SK-N-SH (cell line): Measurements from ENCODE around the gene ZMIZ1. TPM values are rescaled to one million over a fixed set of nuclear protein-coding genes. Genes with fewer than 3 reads are reported as not detected.

Source experiments
- CTCF ChIA-PET: fragments of 300-600, 350-600 bp; formaldehyde crosslinking; extraction: SDS; loops from one replicate; lab custom pipeline; 2021; lab: Yijun Ruan, JAX
- POLR2A ChIA-PET: fragments of 350-600 bp; sonication (Branson Sonifier 250); formaldehyde crosslinking; extraction: SDS; loops from one replicate; lab custom pipeline; 2020; ENCODE audit warnings: antibody characterized with exemption, inconsistent platforms; lab: Yijun Ruan, JAX
- DNase-seq: peaks from one replicate; pipeline ENCODE4 v3.0.0; 2012
- H2AFZ ChIP-seq: fragments of 200-600 bp; sonication (generic); 2 replicates; pipeline ENCODE4 v1.8.1; 2016; ENCODE audit warnings: antibody characterized with exemption, mild to moderate bottlenecking, low read depth
- H3F3A ChIP-seq: fragments of 200-600 bp; sonication (generic); replicated peaks from 2 replicates; pipeline ENCODE3; 2016; ENCODE audit warnings: antibody characterized with exemption, mild to moderate bottlenecking; ENCODE audit not compliant: insufficient read depth
- H3K27ac ChIP-seq, 2 experiments: fragments of 200-500 bp in 1 of 2; fragments of 200-600 bp in 1 of 2; sonication (Bioruptor generic) in 1 of 2; sonication (generic), shearing (Covaris generic) in 1 of 2; 2 replicates each; pipeline versions ENCODE4 v1.5.1 to v1.6.1; 2014 to 2016; ENCODE audit warnings: low read depth in 2 of 2, inconsistent platforms in 1 of 2, low read length in 1 of 2, mild to moderate bottlenecking in 1 of 2, mixed read lengths in 1 of 2
- H3K27me3 ChIP-seq: fragments of 200-600 bp; sonication (generic), shearing (Covaris generic); 2 replicates; pipeline ENCODE4 v1.6.1; 2016; ENCODE audit warnings: mixed run types; ENCODE audit not compliant: insufficient read depth
- H3K36me3 ChIP-seq, 2 experiments: fragments of 200-500 bp in 1 of 2; fragments of 200-600 bp in 1 of 2; sonication (Bioruptor generic) in 1 of 2; sonication (generic) in 1 of 2; replicated peaks in 1 of 2; 2 replicates each; pipeline versions ENCODE3 to v1.5.1; 2014 to 2016; ENCODE audit warnings: low read length in 1 of 2, mild to moderate bottlenecking in 1 of 2; ENCODE audit not compliant: insufficient read depth in 2 of 2, control insufficient read depth in 1 of 2
- H3K4me1 ChIP-seq, 2 experiments: fragments of 200-500 bp in 1 of 2; fragments of 200-600 bp in 1 of 2; sonication (Bioruptor generic) in 1 of 2; sonication (generic), shearing (Covaris generic) in 1 of 2; 2 replicates each; pipeline versions ENCODE4 v1.5.1 to v1.6.1; 2014 to 2016; ENCODE audit warnings: low read depth in 1 of 2, low read length in 1 of 2, mixed run types in 1 of 2; ENCODE audit not compliant: insufficient read depth in 2 of 2, control insufficient read depth in 1 of 2
- H3K4me2 ChIP-seq: fragments of 200-600 bp; sonication (generic), shearing (Covaris generic); 2 replicates; pipeline ENCODE4 v1.6.1; 2017; ENCODE audit warnings: mixed run types
- H3K4me3 ChIP-seq, 2 experiments: fragments of 200-500 bp in 1 of 2; fragments of 200-600 bp in 1 of 2; sonication (Bioruptor generic) in 1 of 2; sonication (generic), shearing (Covaris generic) in 1 of 2; 2 replicates each; pipeline versions ENCODE4 v1.5.1 to v1.8.1; 2014 to 2016; ENCODE audit warnings: low read depth in 2 of 2, inconsistent platforms in 1 of 2, low read length in 1 of 2, mild to moderate bottlenecking in 1 of 2, mixed read lengths in 1 of 2, moderate library complexity in 1 of 2
- H3K79me2 ChIP-seq: fragments of 200-600 bp; sonication (generic); 2 replicates; pipeline ENCODE4 v1.8.1; 2017; ENCODE audit warnings: mild to moderate bottlenecking; ENCODE audit not compliant: insufficient read depth
- H3K9ac ChIP-seq: fragments of 200-600 bp; sonication (generic); 2 replicates; pipeline ENCODE4 v1.6.1; 2017; ENCODE audit warnings: mixed run types
- H3K9me2 ChIP-seq: fragments of 200-600 bp; sonication (generic); 2 replicates; pipeline ENCODE4 v1.6.1; 2017; ENCODE audit warnings: mixed run types
- H3K9me3 ChIP-seq: fragments of 200-600 bp; sonication (generic); 2 replicates; pipeline ENCODE4 v1.6.1; 2017; ENCODE audit warnings: mixed run types, mild to moderate bottlenecking, moderate library complexity
- H4K20me1 ChIP-seq: fragments of 200-600 bp; sonication (generic); 2 replicates; pipeline ENCODE4 v1.6.1; 2017; ENCODE audit warnings: mild to moderate bottlenecking, mixed run types; ENCODE audit not compliant: insufficient read depth
- CHD2 ChIP-seq: fragments of 150-350 bp; IDR thresholded peaks from 2 replicates; pipeline ENCODE4 v1.6.1; 2018; ENCODE audit warnings: low read length; ENCODE audit not compliant: partially characterized antibody
- EZH2phosphoT487 ChIP-seq: fragments of 200-600 bp; sonication (generic); IDR thresholded peaks from 2 replicates; pipeline ENCODE4 v1.6.1; 2017; ENCODE audit warnings: low read depth, mixed run types, mild to moderate bottlenecking, antibody characterized with exemption, moderate library complexity, borderline replicate concordance
- FOXJ3 ChIP-seq: sonication (generic); formaldehyde crosslinking; IDR thresholded peaks from 2 replicates; pipeline ENCODE4 v1.5.1; 2020; ENCODE audit warnings: mild to moderate bottlenecking, missing genetic modification reagents
- GABPA ChIP-seq: IDR thresholded peaks from 2 replicates; pipeline ENCODE4 v1.4.0; 2012; ENCODE audit warnings: low read depth, mild to moderate bottlenecking
- IRF3 ChIP-seq: fragments of 150-350 bp; IDR thresholded peaks from 2 replicates; pipeline ENCODE4 v1.6.1; 2016; ENCODE audit warnings: mild to moderate bottlenecking, low read depth, low read length
- MEF2A ChIP-seq: IDR thresholded peaks from 2 replicates; pipeline ENCODE4 v1.4.0; 2012; ENCODE audit warnings: low read depth, borderline replicate concordance
- NFIC ChIP-seq: IDR thresholded peaks from 2 replicates; pipeline ENCODE4 v1.4.0; 2012; ENCODE audit warnings: borderline replicate concordance
- PBX3 ChIP-seq: IDR thresholded peaks from 2 replicates; pipeline ENCODE4; 2012
- POLR2AphosphoS5 ChIP-seq: IDR thresholded peaks from 2 replicates; pipeline ENCODE4 v1.6.1; 2012; ENCODE audit warnings: low read depth, low read length
- REST ChIP-seq: IDR thresholded peaks from 2 replicates; pipeline ENCODE4 v1.6.1; 2012; ENCODE audit warnings: mild to moderate bottlenecking, low read depth, low read length, moderate library complexity
- RXRA ChIP-seq: IDR thresholded peaks from 2 replicates; pipeline ENCODE4 v1.4.0; 2012; ENCODE audit warnings: low read depth, mild to moderate bottlenecking, borderline replicate concordance
- TAF1 ChIP-seq: IDR thresholded peaks from 2 replicates; pipeline ENCODE4 v1.6.1; 2012; ENCODE audit warnings: low read depth, mild to moderate bottlenecking, low read length, moderate library complexity, borderline replicate concordance
- ZBTB33 ChIP-seq: IDR thresholded peaks from 2 replicates; pipeline ENCODE4 v1.4.0; 2012; ENCODE audit warnings: low read depth, borderline replicate concordance
- WGBS: methylation state at CpG from one replicate; pipeline ENCODE4 v1.1.6; 2017; ENCODE audit warnings: low lambda C conversion rate; 5-methylcytosine and 5-hydroxymethylcytosine counted together
- polyA plus RNA-seq, 3 experiments: library from polyadenylated mRNA; depleted of rRNA; stranded (reverse); fragments of >200 nt; gene quantifications; 2 replicates each; pipeline ENCODE4 v1.2.3, GENCODE V29; 2012
- TF ChIP-seq, protein P1 (sequence below): fragments of 150-350 bp; IDR thresholded peaks from 2 replicates; pipeline ENCODE4 v1.6.1; 2017; ENCODE audit warnings: antibody characterized with exemption, low read length, low read depth, borderline replicate concordance

ZMIZ1 gene
- polyA plus RNA-seq, 1 of the 3 experiments (the other 2 are of a cell fraction), result 23.5 TPM

DNA sequence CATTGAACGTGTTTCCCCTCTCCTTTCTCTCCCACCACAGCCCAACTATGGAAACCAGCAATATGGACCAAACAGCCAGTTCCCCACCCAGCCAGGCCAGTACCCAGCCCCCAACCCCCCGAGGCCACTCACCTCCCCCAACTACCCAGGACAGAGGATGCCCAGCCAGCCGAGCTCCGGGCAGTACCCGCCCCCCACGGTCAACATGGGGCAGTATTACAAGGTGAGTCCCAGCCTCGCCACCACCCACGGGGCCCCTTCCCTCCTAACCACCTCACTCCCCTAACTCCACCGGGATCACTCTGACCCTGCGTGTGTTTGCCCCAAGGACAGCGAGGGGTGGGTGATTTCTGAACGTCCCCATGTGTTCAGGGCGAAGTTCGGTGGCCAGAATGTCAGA, 227.7 kb downstream of the ZMIZ1 start:
- H3K36me3 ChIP-seq, result peaks cover 37 to 80% of the 10 kb centered on the region in 2 experiments
- no peak overlapping the region for H2AFZ ChIP-seq
- H3K9me3 ChIP-seq, result no peaks in the 10 kb centered on the region
- H3K9ac ChIP-seq, result no peak overlapping the region
- peaks cover 4% of the 10 kb centered on the region for H3K79me2 ChIP-seq
- no peak for DNase-seq
- peaks cover 14% of the 10 kb centered on the region for H4K20me1 ChIP-seq
- peaks cover 53% of the 10 kb centered on the region for H3F3A ChIP-seq
- peaks cover 18 to 32% of the 10 kb centered on the region in 2 experiments; a peak in 3 of 4 replicates for H3K4me1 ChIP-seq
- H3K4me3 ChIP-seq, result no peak overlapping the region
- no peak for TF ChIP-seq TAF1
- TF ChIP-seq, protein P1, sequence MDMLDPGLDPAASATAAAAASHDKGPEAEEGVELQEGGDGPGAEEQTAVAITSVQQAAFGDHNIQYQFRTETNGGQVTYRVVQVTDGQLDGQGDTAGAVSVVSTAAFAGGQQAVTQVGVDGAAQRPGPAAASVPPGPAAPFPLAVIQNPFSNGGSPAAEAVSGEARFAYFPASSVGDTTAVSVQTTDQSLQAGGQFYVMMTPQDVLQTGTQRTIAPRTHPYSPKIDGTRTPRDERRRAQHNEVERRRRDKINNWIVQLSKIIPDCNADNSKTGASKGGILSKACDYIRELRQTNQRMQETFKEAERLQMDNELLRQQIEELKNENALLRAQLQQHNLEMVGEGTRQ, result no peak
- TF ChIP-seq REST, result no peak
- no peak for TF ChIP-seq PBX3
- no peak for TF ChIP-seq EZH2phosphoT487
- ChIA-PET POLR2A (no interaction called here), CTCF (no interaction called here)
- 93% methylated on average over 12 of the region's 14 CpGs for WGBS
- no peaks in the 10 kb centered on the region for H3K9me2 ChIP-seq
- no peaks in the 10 kb centered on the region for H3K27me3 ChIP-seq
- H3K4me2 ChIP-seq, result no peak overlapping the region
- H3K27ac ChIP-seq, result no peak overlapping the region; a peak in 1 of 4 replicates

GRCh38 chr10:79298403-79299244, 229.9 kb downstream of the ZMIZ1 start:
- peak overlapping the region; percentile 51 to 92 for H3K27ac ChIP-seq
- peaks cover 25 to 27% of the 10 kb centered on the region in 2 experiments; a peak in 3 of 4 replicates for H3K4me1 ChIP-seq
- no peaks in the 10 kb centered on the region for H3K27me3 ChIP-seq
- no peak overlapping the region for H2AFZ ChIP-seq
- peak overlapping the region; percentile 54 for H3K9ac ChIP-seq
- peaks cover 12% of the 10 kb centered on the region for H4K20me1 ChIP-seq
- no peaks in the 10 kb centered on the region for H3K9me2 ChIP-seq
- H3F3A ChIP-seq, result peaks cover 47% of the 10 kb centered on the region
- H3K79me2 ChIP-seq, result peaks cover 19% of the 10 kb centered on the region
- DNase-seq, result no peak
- peak overlapping the region; percentile 75 for H3K4me2 ChIP-seq
- H3K9me3 ChIP-seq, result no peaks in the 10 kb centered on the region
- peaks cover 40 to 81% of the 10 kb centered on the region in 2 experiments for H3K36me3 ChIP-seq
- CTCF ChIA-PET, result interaction anchor here (1.4 kb wide), 1 partner anchor 46 kb away, joined by 3 read pairs; no protein-coding TSS in a partner anchor
- POLR2A ChIA-PET, result no interaction called here
- WGBS, result 53% methylated on average over 13 of the region's 27 CpGs
- H3K4me3 ChIP-seq, result no peak overlapping the region
- peak; percentile 58; the same call in 1 of the 2 replicates for TF ChIP-seq RXRA
- TF ChIP-seq NFIC, result no peak
- no peak for TF ChIP-seq TAF1
- no peak for TF ChIP-seq FOXJ3
- TF ChIP-seq IRF3, result no peak
- no peak for TF ChIP-seq POLR2AphosphoS5
- no peak for TF ChIP-seq MEF2A
- no peak for TF ChIP-seq GABPA
- peak; percentile 25; the same call in 1 of the 2 replicates for TF ChIP-seq ZBTB33
- TF ChIP-seq CHD2, result no peak
